ENCODE results near the gene ZNF483. TPM values are rescaled to one million over a fixed set of nuclear protein-coding genes. Genes with fewer than 3 reads are reported as not detected.
"Not testable (repeated sequence)": the region's sequence is repeated elsewhere in the genome, so short reads cannot be mapped to it uniquely, and the experiment has no call there.

The ZNF483 gene
- total RNA-seq, 2 experiments from 2014 or later = 2.5 to 3.0 TPM

- intact Hi-C loops (cut with DNase I, micrococcal nuclease) = no loop called here
- Mint-ChIP-seq H3K4me1 (peaks cover 4% of the 10 kb centered on the region), H3K27ac (no peak overlapping the region), H3K9me3 (ENCODE audit: low read depth) (no peaks in the 10 kb centered on the region), H3K27me3 (peaks cover 4% of the 10 kb centered on the region), H3K4me3 (no peak overlapping the region), H3K36me3 (ENCODE audit: low read depth) (no peaks in the 10 kb centered on the region)
- ATAC-seq (no peak), DNase-seq (no peak)
- POLR2A ChIA-PET = no interaction called here
- CTCF ChIA-PET = no interaction called here
Measured at GRCh38 chr9:111501005-111501562, 23.9 kb upstream of the ZNF483 start.

- Mint-ChIP-seq H3K9me3 (ENCODE audit: low read depth) (no peaks in the 10 kb centered on the region), H3K27ac (no peak overlapping the region), H3K27me3 (peaks cover 3% of the 10 kb centered on the region), H3K4me3 (no peak overlapping the region), H3K36me3 (ENCODE audit: low read depth) (no peaks in the 10 kb centered on the region), H3K4me1 (peaks cover 4% of the 10 kb centered on the region)
- ChIA-PET POLR2A (no interaction called here), CTCF (no interaction called here)
- no peak for DNase-seq
- intact Hi-C loops (cut with DNase I, micrococcal nuclease) = no loop called here
- no peak for ATAC-seq
Measured at GRCh38 chr9:111501648-111502047, 23.3 kb upstream of the ZNF483 start.

GRCh38 chr9:111502506-111502905 lies 22.5 kb upstream of the ZNF483 start:
- Mint-ChIP-seq H3K9me3 (ENCODE audit: low read depth) (no peaks in the 10 kb centered on the region), H3K27ac (no peak overlapping the region), H3K4me3 (no peak overlapping the region), H3K4me1 (peaks cover 4% of the 10 kb centered on the region), H3K36me3 (ENCODE audit: low read depth) (no peaks in the 10 kb centered on the region), H3K27me3 (peaks cover 3% of the 10 kb centered on the region)
- ATAC-seq = no peak
- ChIA-PET CTCF (no interaction called here), POLR2A (no interaction called here)
- no peak for DNase-seq
- intact Hi-C loops (cut with DNase I, micrococcal nuclease) = no loop called here

GRCh38 chr9:111511581-111511980 lies 13.4 kb upstream of the ZNF483 start:
- DNase-seq; ATAC-seq; intact Hi-C loops (cut with DNase I, micrococcal nuclease); H3K27me3 Mint-ChIP-seq; H3K36me3 Mint-ChIP-seq (ENCODE audit: low read depth); POLR2A ChIA-PET; CTCF ChIA-PET; H3K27ac Mint-ChIP-seq; H3K9me3 Mint-ChIP-seq (ENCODE audit: low read depth); H3K4me1 Mint-ChIP-seq; H3K4me3 Mint-ChIP-seq: not testable (repeated sequence)

- Mint-ChIP-seq H3K9me3 (ENCODE audit: low read depth) (peaks cover 6% of the 10 kb centered on the region), H3K4me1 (peaks cover 2% of the 10 kb centered on the region), H3K36me3 (ENCODE audit: low read depth) (peaks cover 2% of the 10 kb centered on the region), H3K27me3 (no peaks in the 10 kb centered on the region), H3K27ac (no peak overlapping the region), H3K4me3 (no peak overlapping the region)
- DNase-seq (no peak), ATAC-seq (peak; percentile 74)
- ChIA-PET CTCF (no interaction called here), POLR2A (no interaction called here)
- intact Hi-C loops (cut with DNase I, micrococcal nuclease) = no loop called here
Measured at GRCh38 chr9:111514967-111515366, 10.0 kb upstream of the ZNF483 start.

- no peaks in the 10 kb centered on the region for H3K27me3 Mint-ChIP-seq
- ChIA-PET POLR2A (no interaction called here), CTCF (no interaction called here)
- no peak overlapping the region for H3K4me3 Mint-ChIP-seq
- ATAC-seq (peak; percentile 49), DNase-seq (no peak)
- H3K36me3 Mint-ChIP-seq (ENCODE audit: low read depth) = no peaks in the 10 kb centered on the region
- H3K4me1 Mint-ChIP-seq = no peaks in the 10 kb centered on the region
- intact Hi-C loops (cut with DNase I, micrococcal nuclease) = no loop called here
- H3K27ac Mint-ChIP-seq = no peak overlapping the region
- H3K9me3 Mint-ChIP-seq (ENCODE audit: low read depth) = peaks cover 2% of the 10 kb centered on the region
Measured at GRCh38 chr9:111516061-111516465, 8.9 kb upstream of the ZNF483 start.

- no peak for ATAC-seq
- no peak for DNase-seq
- Mint-ChIP-seq H3K27me3 (no peaks in the 10 kb centered on the region), H3K4me1 (peaks cover 25% of the 10 kb centered on the region), H3K9me3 (ENCODE audit: low read depth) (no peaks in the 10 kb centered on the region), H3K4me3 (peak overlapping the region; percentile 90), H3K27ac (no peak overlapping the region), H3K36me3 (ENCODE audit: low read depth) (peaks cover 13% of the 10 kb centered on the region)
- POLR2A ChIA-PET = interaction anchor here (0.9 kb wide), 1 partner anchor 106 kb away, joined by 3 read pairs; the partner anchor contains the start of gene DNAJC25
- intact Hi-C loops (cut with DNase I, micrococcal nuclease) = loop anchor here (1.0 to 5.0 kb wide), 3 partner anchors 41 to 138 kb away; partner anchors contain the start of genes DNAJC25 (in 1 of the 2) and GNG10 (in 1 of the 2)
- CTCF ChIA-PET = interaction anchor here (0.7 to 1.1 kb wide), 2 partner anchors 102 to 713 kb away, joined by 3 to 4 read pairs; no protein-coding TSS in a partner anchor
Measured at GRCh38 chr9:111524731-111525055, 286 bp upstream of the ZNF483 start.

GRCh38 chr9:111527347-111527746 lies 2.4 kb downstream of the ZNF483 start:
- no peak overlapping the region for H3K4me3 Mint-ChIP-seq
- ATAC-seq (peak; percentile 43), DNase-seq (peak; percentile 13)
- H3K4me1 Mint-ChIP-seq = peaks cover 25% of the 10 kb centered on the region
- no peaks in the 10 kb centered on the region for H3K27me3 Mint-ChIP-seq
- intact Hi-C loops (cut with DNase I, micrococcal nuclease) = loop anchor here in 1 of 2 experiments (5.0 kb wide), 2 partner anchors 105 to 135 kb away; partner anchors contain the start of genes DNAJC25 and GNG10
- no peak overlapping the region for H3K27ac Mint-ChIP-seq
- ChIA-PET POLR2A (no interaction called here), CTCF (no interaction called here)
- H3K36me3 Mint-ChIP-seq (ENCODE audit: low read depth) = peaks cover 27% of the 10 kb centered on the region
- H3K9me3 Mint-ChIP-seq (ENCODE audit: low read depth) = peaks cover 3% of the 10 kb centered on the region

- H3K36me3 Mint-ChIP-seq (ENCODE audit: low read depth) = peaks cover 50% of the 10 kb centered on the region
- ATAC-seq (no peak), DNase-seq (no peak)
- intact Hi-C loops (cut with DNase I, micrococcal nuclease) = loop anchor here in 1 of 2 experiments (5.0 kb wide), 2 partner anchors 103 to 133 kb away; partner anchors contain the start of genes DNAJC25 and GNG10
- H3K27ac Mint-ChIP-seq = no peak overlapping the region
- H3K4me3 Mint-ChIP-seq = no peak overlapping the region
- CTCF ChIA-PET = no interaction called here
- H3K27me3 Mint-ChIP-seq = no peaks in the 10 kb centered on the region
- POLR2A ChIA-PET = interaction anchor here (1.1 kb wide), 1 partner anchor 80 kb away, joined by 3 read pairs; no protein-coding TSS in a partner anchor
- H3K4me1 Mint-ChIP-seq = peaks cover 18% of the 10 kb centered on the region
- peaks cover 18% of the 10 kb centered on the region for H3K9me3 Mint-ChIP-seq (ENCODE audit: low read depth)
Measured at GRCh38 chr9:111529787-111530186, 4.8 kb downstream of the ZNF483 start.

- ATAC-seq (no peak), DNase-seq (no peak)
- peaks cover 6% of the 10 kb centered on the region for H3K4me1 Mint-ChIP-seq
- intact Hi-C loops (cut with DNase I, micrococcal nuclease) = no loop called here
- H3K4me3 Mint-ChIP-seq = no peak overlapping the region
- ChIA-PET POLR2A (no interaction called here), CTCF (interaction anchor here (0.7 to 1.1 kb wide), 2 partner anchors 11 to 226 kb away, joined by 3 to 5 read pairs; no protein-coding TSS in a partner anchor)
- no peak overlapping the region for H3K27ac Mint-ChIP-seq
- peaks cover 25% of the 10 kb centered on the region for H3K9me3 Mint-ChIP-seq (ENCODE audit: low read depth)
- peaks cover 60% of the 10 kb centered on the region for H3K36me3 Mint-ChIP-seq (ENCODE audit: low read depth)
- no peaks in the 10 kb centered on the region for H3K27me3 Mint-ChIP-seq
Measured at GRCh38 chr9:111531716-111532115, 6.7 kb downstream of the ZNF483 start.

- no peak overlapping the region for H3K27ac Mint-ChIP-seq
- H3K36me3 Mint-ChIP-seq (ENCODE audit: low read depth) = peaks cover 65% of the 10 kb centered on the region
- no peaks in the 10 kb centered on the region for H3K4me1 Mint-ChIP-seq
- ChIA-PET CTCF (no interaction called here), POLR2A (interaction anchor here (0.6 kb wide), 1 partner anchor 40 kb away, joined by 3 read pairs; no protein-coding TSS in a partner anchor)
- no peak overlapping the region for H3K4me3 Mint-ChIP-seq
- no peak for ATAC-seq
- intact Hi-C loops (cut with DNase I, micrococcal nuclease) = no loop called here
- H3K27me3 Mint-ChIP-seq = no peaks in the 10 kb centered on the region
- peaks cover 26% of the 10 kb centered on the region for H3K9me3 Mint-ChIP-seq (ENCODE audit: low read depth)
- DNase-seq = no peak
Measured at GRCh38 chr9:111533099-111533790, 8.3 kb downstream of the ZNF483 start.
